Cardiac muscle cell (in vitro differentiated cells and primary cell): ENCODE data around the gene PPIL6. TPM values are rescaled to one million over a fixed set of nuclear protein-coding genes. Genes with fewer than 3 reads are reported as not detected.

Source experiments
- DNase-seq, 2 donors: peaks; one replicate each; pipeline versions ENCODE4 v3.0.0 to v3.0.0-alpha.2; 2010 to 2017; ENCODE audit warnings: low read depth in 1 of 2, low spot score in 1 of 2
- H3K27ac ChIP-seq: fragments of 200-600 bp; sonication (generic); 2 replicates; pipeline ENCODE4 v1.5.1; 2016
- H3K27me3 ChIP-seq: fragments of 200-600 bp; sonication (generic); 2 replicates; pipeline ENCODE4 v1.6.0; 2016; ENCODE audit warnings: control low read depth
- H3K36me3 ChIP-seq: fragments of 200-600 bp; sonication (generic); 2 replicates; pipeline ENCODE4 v1.5.1; 2016; ENCODE audit warnings: control low read depth
- H3K4me1 ChIP-seq: fragments of 200-600 bp; sonication (generic); 2 replicates; pipeline ENCODE4 v1.8.1; 2017; ENCODE audit warnings: low read depth, mild to moderate bottlenecking, mixed run types
- H3K4me3 ChIP-seq: fragments of 200-600 bp; sonication (generic); 2 replicates; pipeline ENCODE4 v1.5.1; 2016; ENCODE audit warnings: mild to moderate bottlenecking
- H3K9me3 ChIP-seq: fragments of 200-600 bp; sonication (generic); 2 replicates; pipeline ENCODE4 v1.5.1; 2017; ENCODE audit warnings: low read depth, mild to moderate bottlenecking, control low read depth
- CTCF ChIP-seq: IDR thresholded peaks from 2 replicates; pipeline ENCODE4 v1.5.1; 2012; ENCODE audit warnings: low read depth, mild to moderate bottlenecking, low read length
- polyA plus RNA-seq: library from polyadenylated mRNA; unstranded; fragments of >200 nt; fragmentation: Nextera tagmentation; extraction: Ambion mirVana; gene quantifications from 2 replicates; pipeline ENCODE4 v1.2.1, GENCODE V29; 2016
- total RNA-seq: library from RNA; depleted of rRNA; stranded (reverse); fragments of >200 nt; gene quantifications from 2 replicates; pipeline ENCODE4 v1.2.3, GENCODE V29; 2016

The PPIL6 gene
- total and polyA plus RNA-seq, 2 experiments from 2014 or later = 7.3 to 8.7 TPM

DNA sequence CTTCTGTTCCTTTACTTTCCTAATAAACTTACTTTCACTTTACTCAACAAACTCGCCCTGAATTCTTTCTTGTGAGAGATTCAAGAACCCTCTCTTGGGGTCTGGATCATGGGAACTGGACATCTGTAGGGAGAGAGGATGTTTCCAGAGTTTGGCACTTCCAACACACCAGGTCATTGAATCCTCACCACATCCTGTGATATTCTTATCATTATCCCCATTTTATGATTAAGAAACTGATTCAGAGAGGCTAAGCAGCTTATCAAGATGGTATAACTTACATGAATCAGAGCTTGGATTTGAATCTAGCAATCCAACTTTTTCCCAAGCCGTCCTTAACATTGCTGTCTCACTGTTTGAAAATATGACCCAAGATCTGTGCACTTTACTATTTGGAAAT, 15.5 kb downstream of the PPIL6 start:
- peak in 1 of 2 donors; percentile 19 for DNase-seq
- Histone ChIP-seq H3K4me3 (no peak overlapping the region), H3K27me3 (no peaks in the 10 kb centered on the region), H3K4me1 (no peaks in the 10 kb centered on the region), H3K9me3 (no peaks in the 10 kb centered on the region), H3K27ac (no peak overlapping the region), H3K36me3 (no peaks in the 10 kb centered on the region)
- no peak for TF ChIP-seq CTCF

DNA sequence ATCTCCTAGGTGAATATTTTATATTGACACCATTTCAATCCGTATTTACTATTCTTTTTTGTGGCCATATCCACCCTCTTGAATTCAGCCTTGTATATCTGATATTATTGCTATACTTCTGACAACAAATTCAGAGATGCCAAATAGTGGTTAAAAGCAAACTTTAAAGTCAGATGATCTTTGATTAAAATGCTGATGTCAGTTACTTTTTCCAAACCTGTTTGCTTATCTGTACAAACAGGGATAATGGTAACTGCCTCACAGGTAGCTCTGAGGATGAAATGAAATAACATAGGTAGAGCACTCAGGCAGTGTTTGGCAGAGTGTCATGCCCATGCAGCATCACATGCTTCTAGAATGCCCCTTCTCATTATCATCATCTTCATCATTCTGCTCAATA, 19.2 kb downstream of the PPIL6 start:
- Histone ChIP-seq H3K9me3 (no peaks in the 10 kb centered on the region), H3K4me1 (no peaks in the 10 kb centered on the region), H3K27me3 (no peaks in the 10 kb centered on the region), H3K27ac (no peak overlapping the region), H3K36me3 (no peaks in the 10 kb centered on the region), H3K4me3 (no peak overlapping the region)
- no peak for TF ChIP-seq CTCF
- no peak for DNase-seq

GRCh38 chr6:109420751-109421150, 19.7 kb downstream of the PPIL6 start:
- Histone ChIP-seq H3K4me3 (no peak overlapping the region), H3K27me3 (no peaks in the 10 kb centered on the region), H3K9me3 (no peaks in the 10 kb centered on the region), H3K4me1 (no peaks in the 10 kb centered on the region), H3K36me3 (no peaks in the 10 kb centered on the region), H3K27ac (no peak overlapping the region)
- TF ChIP-seq CTCF = no peak
- no peak for DNase-seq

DNA sequence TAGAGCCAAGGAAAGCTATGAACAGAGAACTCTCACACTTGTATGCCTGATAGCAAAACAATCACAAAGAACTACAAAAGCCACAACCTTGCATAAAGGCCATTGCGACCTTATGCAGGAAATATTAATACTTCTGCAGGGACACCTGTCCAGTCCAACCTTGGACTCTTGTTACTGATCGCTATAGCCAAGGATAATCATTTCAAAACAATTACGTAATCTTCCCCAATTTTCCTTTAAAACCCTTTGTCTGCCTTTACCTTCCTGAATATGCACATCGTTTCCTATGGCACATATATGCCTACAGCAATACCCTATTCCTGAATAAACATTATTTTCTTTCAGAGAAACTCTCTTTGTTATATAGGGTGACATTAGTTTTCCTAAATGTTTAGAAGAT, 22.8 kb downstream of the PPIL6 start:
- Histone ChIP-seq H3K36me3 (no peaks in the 10 kb centered on the region), H3K9me3 (no peaks in the 10 kb centered on the region), H3K27me3 (no peaks in the 10 kb centered on the region), H3K4me3 (no peak overlapping the region), H3K27ac (no peak overlapping the region), H3K4me1 (no peaks in the 10 kb centered on the region)
- no peak for DNase-seq
- no peak for TF ChIP-seq CTCF

DNA sequence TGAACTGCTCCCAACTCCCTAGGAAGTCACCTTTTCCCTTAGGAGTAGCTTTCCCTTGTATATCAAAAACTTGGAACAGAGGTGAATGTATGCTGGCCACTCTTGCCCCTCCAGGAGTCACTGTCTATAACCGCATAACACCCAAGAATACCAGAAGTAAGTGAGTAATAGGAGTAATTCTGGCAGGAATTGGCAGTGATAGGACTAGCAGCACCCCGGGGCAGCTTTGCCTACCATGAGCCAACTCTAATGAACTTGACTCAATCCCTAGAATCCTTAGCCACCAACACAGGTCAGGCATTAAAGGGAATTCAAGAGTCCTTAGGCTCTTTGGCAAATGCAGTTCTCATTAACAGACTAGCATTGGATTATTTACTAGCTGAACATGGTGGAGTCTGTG, 29.4 kb downstream of the PPIL6 start:
- Histone ChIP-seq H3K9me3 (no peaks in the 10 kb centered on the region), H3K4me3 (no peak overlapping the region), H3K36me3 (no peaks in the 10 kb centered on the region), H3K4me1 (no peaks in the 10 kb centered on the region), H3K27ac (no peak overlapping the region), H3K27me3 (no peaks in the 10 kb centered on the region)
- DNase-seq = no peak
- TF ChIP-seq CTCF = no peak

- Histone ChIP-seq H3K4me1 (no peaks in the 10 kb centered on the region), H3K9me3 (no peaks in the 10 kb centered on the region), H3K36me3 (no peaks in the 10 kb centered on the region), H3K4me3 (no peak overlapping the region), H3K27ac (no peak overlapping the region), H3K27me3 (no peaks in the 10 kb centered on the region)
- peak in 1 of 2 donors; percentile 85 for DNase-seq
- TF ChIP-seq CTCF = no peak
Measured at GRCh38 chr6:109406196-109406595, 34.2 kb downstream of the PPIL6 start.
